ACC112 (cell line): ENCODE data around the gene FMNL2.

Source experiments
- H2AFZ ChIP-seq: fragments of 200-600 bp; sonication (generic); one replicate; pipeline ENCODE4 v1.6.0; 2017; ENCODE audit warnings: antibody characterized with exemption, low read length; ENCODE audit not compliant: unreplicated experiment
- H3K27ac ChIP-seq: fragments of 200-600 bp; sonication (generic); 2 replicates; pipeline ENCODE4 v1.5.1; 2014; ENCODE audit warnings: low read depth, mild to moderate bottlenecking, antibody characterized with exemption, low read length, moderate library complexity
- H3K27me3 ChIP-seq: fragments of 200-600 bp; sonication (generic); 2 replicates; pipeline ENCODE4 v1.6.1; 2014; ENCODE audit warnings: mild to moderate bottlenecking, antibody characterized with exemption, low read length, moderate library complexity, mixed read lengths; ENCODE audit not compliant: insufficient read depth
- H3K36me3 ChIP-seq: fragments of 200-600 bp; sonication (generic); 2 replicates; pipeline ENCODE4 v1.6.1; 2016; ENCODE audit warnings: mild to moderate bottlenecking, antibody characterized with exemption, low read length, moderate library complexity, mixed read lengths; ENCODE audit not compliant: insufficient read depth
- H3K4me1 ChIP-seq: fragments of 200-600 bp; sonication (generic); one replicate; pipeline ENCODE4 v1.6.1; 2016; ENCODE audit warnings: low read length, mixed read lengths; ENCODE audit not compliant: insufficient read depth, unreplicated experiment, control insufficient read depth
- H3K4me3 ChIP-seq: fragments of 200-600 bp; sonication (generic); 2 replicates; pipeline ENCODE4 v1.5.1; 2014; ENCODE audit warnings: mild to moderate bottlenecking, low read depth, low read length
- H3K79me2 ChIP-seq: fragments of 200-600 bp; sonication (generic); one replicate; pipeline ENCODE4 v1.6.0; 2016; ENCODE audit warnings: low read length; ENCODE audit not compliant: control insufficient read depth, unreplicated experiment, insufficient read depth

The FMNL2 gene

GRCh38 chr2:152493945-152494528 lies 159.1 kb downstream of the FMNL2 start:
- peaks cover 61% of the 10 kb centered on the region for H3K79me2 ChIP-seq
- H3K27ac ChIP-seq: no peak overlapping the region
- peaks cover 51% of the 10 kb centered on the region for H3K4me1 ChIP-seq

GRCh38 chr2:152496371-152496770 lies 161.4 kb downstream of the FMNL2 start:
- H3K4me1 ChIP-seq: peaks cover 68% of the 10 kb centered on the region
- H2AFZ ChIP-seq: no peak overlapping the region
- H3K4me3 ChIP-seq: no peak overlapping the region
- peaks cover 66% of the 10 kb centered on the region for H3K79me2 ChIP-seq
- no peaks in the 10 kb centered on the region for H3K27me3 ChIP-seq
- H3K27ac ChIP-seq: no peak overlapping the region
- H3K36me3 ChIP-seq: no peaks in the 10 kb centered on the region

More at GRCh38 chr2:152493945-152494528, 159.1 kb downstream of the FMNL2 start:
- Histone ChIP-seq H3K36me3 (no peaks in the 10 kb centered on the region), H3K27me3 (no peaks in the 10 kb centered on the region), H2AFZ (no peak overlapping the region), H3K4me3 (no peak overlapping the region)

- H3K36me3 ChIP-seq: no peaks in the 10 kb centered on the region
- H3K4me1 ChIP-seq: peaks cover 69% of the 10 kb centered on the region
- peaks cover 73% of the 10 kb centered on the region for H3K79me2 ChIP-seq
- H3K27me3 ChIP-seq: no peaks in the 10 kb centered on the region
- H2AFZ ChIP-seq: no peak overlapping the region
- H3K4me3 ChIP-seq: peak overlapping the region; percentile 36; the same call in 1 of the 2 replicates
- H3K27ac ChIP-seq: peak overlapping the region; percentile 93
These were observed 162.6 kb downstream of the FMNL2 start for GRCh38 chr2:152497481-152498052.

GRCh38 chr2:152499331-152499816 lies 164.4 kb downstream of the FMNL2 start:
- Histone ChIP-seq H3K4me3 (peak overlapping the region; percentile 58), H3K79me2 (peaks cover 74% of the 10 kb centered on the region), H2AFZ (no peak overlapping the region), H3K27me3 (no peaks in the 10 kb centered on the region), H3K36me3 (no peaks in the 10 kb centered on the region), H3K4me1 (peaks cover 53% of the 10 kb centered on the region), H3K27ac (peak overlapping the region; percentile 93)

GRCh38 chr2:152499896-152500735 lies 165.1 kb downstream of the FMNL2 start:
- Histone ChIP-seq H3K79me2 (peaks cover 68% of the 10 kb centered on the region), H3K36me3 (no peaks in the 10 kb centered on the region), H3K27ac (peak overlapping the region; percentile 93), H3K4me1 (peaks cover 56% of the 10 kb centered on the region), H3K27me3 (no peaks in the 10 kb centered on the region), H2AFZ (no peak overlapping the region), H3K4me3 (peak overlapping the region; percentile 58)

- Histone ChIP-seq H2AFZ (no peak overlapping the region), H3K27me3 (no peaks in the 10 kb centered on the region), H3K36me3 (no peaks in the 10 kb centered on the region), H3K27ac (peak overlapping the region; percentile 93), H3K4me3 (no peak overlapping the region), H3K4me1 (peaks cover 62% of the 10 kb centered on the region), H3K79me2 (peaks cover 68% of the 10 kb centered on the region)
These were observed 165.8 kb downstream of the FMNL2 start for GRCh38 chr2:152500772-152501171.

- Histone ChIP-seq H3K36me3 (no peaks in the 10 kb centered on the region), H3K4me3 (no peak overlapping the region), H3K27ac (0 out of 2 replicates have a peak overlapping the region, but pooled peaks have one; percentile 93), H3K79me2 (peaks cover 74% of the 10 kb centered on the region), H3K27me3 (no peaks in the 10 kb centered on the region), H2AFZ (no peak overlapping the region), H3K4me1 (peaks cover 71% of the 10 kb centered on the region)
These were observed 166.7 kb downstream of the FMNL2 start for GRCh38 chr2:152501666-152502065.

GRCh38 chr2:152504618-152505017 lies 169.6 kb downstream of the FMNL2 start:
- Histone ChIP-seq H3K27me3 (no peaks in the 10 kb centered on the region), H3K79me2 (peaks cover 65% of the 10 kb centered on the region), H3K4me1 (peaks cover 66% of the 10 kb centered on the region), H3K36me3 (no peaks in the 10 kb centered on the region), H2AFZ (peak overlapping the region; percentile 6), H3K4me3 (peak overlapping the region; percentile 6; the same call in 1 of the 2 replicates), H3K27ac (peak overlapping the region; percentile 99)

- Histone ChIP-seq H3K4me1 (peaks cover 57% of the 10 kb centered on the region), H3K36me3 (no peaks in the 10 kb centered on the region), H3K27me3 (no peaks in the 10 kb centered on the region), H2AFZ (peak overlapping the region; percentile 5), H3K79me2 (peaks cover 67% of the 10 kb centered on the region), H3K27ac (peak overlapping the region; percentile 99), H3K4me3 (peak overlapping the region; percentile 59)
These were observed 170.5 kb downstream of the FMNL2 start for GRCh38 chr2:152505495-152505906.

- H3K4me3 ChIP-seq: peak overlapping the region; percentile 49
- peak overlapping the region; percentile 99 for H3K27ac ChIP-seq
- H3K36me3 ChIP-seq: no peaks in the 10 kb centered on the region
- H3K4me1 ChIP-seq: peaks cover 47% of the 10 kb centered on the region
- H3K27me3 ChIP-seq: no peaks in the 10 kb centered on the region
- no peak overlapping the region for H2AFZ ChIP-seq
- peaks cover 63% of the 10 kb centered on the region for H3K79me2 ChIP-seq
These were observed 171.9 kb downstream of the FMNL2 start for GRCh38 chr2:152506843-152507242.
